ENCODE results near the gene DARS1. TPM values are rescaled to one million over a fixed set of nuclear protein-coding genes. Genes with fewer than 3 reads are reported as not detected.

DARS1 gene
- 100 to 1,000 TPM in 1 of 4 donors, 10 to 100 TPM in 3; 71.4 to 112 (median 81.2) TPM for total RNA-seq

- no peak for TF ChIP-seq CTCF (IDR thresholded peaks at IDR 0.05; ENCODE audit: low read depth)
These were observed at the start of gene DARS1 for GRCh38 chr2:135985018-135985825. TSS of gene DARS1 (minus strand) at chr2:135985626. CDS start at chr2:135985468, 158 bp downstream.

GRCh38 chr2:136034629-136035028 lies 49.2 kb upstream of the DARS1 start:
- TF ChIP-seq CTCF (IDR thresholded peaks at IDR 0.05; ENCODE audit: low read depth): no peak

GRCh38 chr2:136032817-136033535 lies 47.5 kb upstream of the DARS1 start:
- no peak for TF ChIP-seq CTCF (IDR thresholded peaks at IDR 0.05; ENCODE audit: low read depth)

GRCh38 chr2:136032192-136032591 lies 46.8 kb upstream of the DARS1 start:
- no peak for TF ChIP-seq CTCF (IDR thresholded peaks at IDR 0.05; ENCODE audit: low read depth)

- TF ChIP-seq CTCF (IDR thresholded peaks at IDR 0.05; ENCODE audit: low read depth): no peak
These were observed 46.3 kb upstream of the DARS1 start for GRCh38 chr2:136031711-136032110.

- no peak for TF ChIP-seq CTCF (IDR thresholded peaks at IDR 0.05; ENCODE audit: low read depth)
These were observed 45.0 kb upstream of the DARS1 start for GRCh38 chr2:136030406-136030805.

- no peak for TF ChIP-seq CTCF (IDR thresholded peaks at IDR 0.05; ENCODE audit: low read depth)
These were observed 43.7 kb upstream of the DARS1 start for GRCh38 chr2:136029149-136029548.
